Activated CD4-positive, alpha-beta T cell treated with anti-CD3 and anti-CD28 coated beads for 36 hours (primary cell): Measurements from ENCODE around the gene DHRS12. TPM values are rescaled to one million over a fixed set of nuclear protein-coding genes. Genes with fewer than 3 reads are reported as not detected.

Experiments used
- ATAC-seq: fragments of 200-7000 bp; cut with Tn5 transposase; one replicate; pipeline ENCODE4 v1.10.0; 2021; ENCODE audit warnings: mild to moderate bottlenecking, moderate library complexity
- CTCF ChIA-PET: fragments of 350-600 bp; sonication (Branson Sonifier 250); formaldehyde crosslinking; loops from one replicate; lab custom pipeline; 2021; ENCODE audit warnings: antibody characterized with exemption; lab: Charles Lee
- POLR2A ChIA-PET: fragments of 350-600 bp; sonication (Branson Sonifier 250); formaldehyde crosslinking; loops from one replicate; lab custom pipeline; 2021; ENCODE audit warnings: antibody characterized with exemption, inconsistent platforms; lab: Charles Lee
- DNase-seq: peaks from one replicate; pipeline ENCODE4 v3.0.0-alpha.2; 2020
- H3K27ac Mint-ChIP-seq: one replicate; pipeline ENCODE4 v1.8.0; 2021; ENCODE audit warnings: mixed read lengths
- H3K27me3 Mint-ChIP-seq: one replicate; pipeline ENCODE4 v1.8.0; 2021; ENCODE audit warnings: mixed read lengths
- H3K36me3 Mint-ChIP-seq: one replicate; pipeline ENCODE4 v1.8.0; 2021; ENCODE audit warnings: low read depth, mixed read lengths
- H3K4me1 Mint-ChIP-seq: one replicate; pipeline ENCODE4 v1.8.0; 2021; ENCODE audit warnings: mixed read lengths
- H3K4me3 Mint-ChIP-seq: one replicate; pipeline ENCODE4 v1.8.0; 2021; ENCODE audit warnings: mild to moderate bottlenecking, moderate library complexity, mixed read lengths
- H3K9me3 Mint-ChIP-seq: one replicate; pipeline ENCODE4 v1.8.0; 2021; ENCODE audit warnings: low read depth, mixed read lengths
- intact Hi-C, 2 experiments: fragments of 100-400 bp; cut with DNase I in 1 of 2; cut with micrococcal nuclease in 1 of 2; formaldehyde crosslinking; loops; one replicate each; pipeline versions ENCODE4 v1.14.2 to v1.15.1; 2022 to 2024; cut with DNase I, micrococcal nuclease
- total RNA-seq, 2 experiments: library from RNA; stranded (reverse); gene quantifications; one replicate each; pipeline ENCODE4 v1.2.3, GENCODE V29; 2021

DHRS12 gene
- 1 to 10 TPM; 4.9 to 5.3 TPM for total RNA-seq

- peak; percentile 90 for DNase-seq
- Mint-ChIP-seq H3K27ac (peak within 1 kb of the TSS; percentile 99), H3K4me3 (peak within 1 kb of the TSS; percentile 87), H3K4me1 (peaks cover 50% of the 10 kb centered on the region), H3K27me3 (no peaks in the 10 kb centered on the region), H3K9me3 (peaks cover under 1% of the 10 kb centered on the region), H3K36me3 (peaks cover 7% of the 10 kb centered on the region)
- ChIA-PET POLR2A (interaction anchor here (0.6 to 2.1 kb wide), 4 partner anchors 15 to 363 kb away, joined by 3 to 30 read pairs (median 8); partner anchors contain the start of gene INTS6), CTCF (interaction anchor here (0.7 to 2.3 kb wide), 7 partner anchors 11 to 267 kb away, joined by 3 to 14 read pairs (median 3); no protein-coding TSS in a partner anchor)
- ATAC-seq = peak; percentile 77
- intact Hi-C loops = loop anchor here (1.0 to 5.0 kb wide), 15 partner anchors 12 to 1806 kb away; partner anchors contain the start of genes INTS6 (in 2 of the 2), ALG11 (in 1 of the 2), CKAP2 (in 1 of the 2) and FAM124A (in 1 of the 2)
Observed at GRCh38 chr13:51803422-51804294, at the start of gene DHRS12. DHRS12 (minus strand) TSS chr13:51804163; CDS start chr13:51799659, 4,504 bp downstream.

- Mint-ChIP-seq H3K27ac (no peak overlapping the region), H3K4me3 (no peak overlapping the region), H3K36me3 (no peaks in the 10 kb centered on the region), H3K4me1 (peaks cover 13% of the 10 kb centered on the region), H3K9me3 (no peaks in the 10 kb centered on the region), H3K27me3 (peaks cover 5% of the 10 kb centered on the region)
- DNase-seq (peak; percentile 66), ATAC-seq (peak; percentile 47)
- ChIA-PET POLR2A (no interaction called here), CTCF (interaction anchor here (0.6 to 2.6 kb wide), 22 partner anchors 8 to 1215 kb away, joined by 3 to 17 read pairs (median 3); partner anchors contain the start of gene ALG11)
- intact Hi-C loops = loop anchor here in 1 of 2 experiments (1.0 kb wide), 1 partner anchor 34 kb away; no protein-coding TSS in a partner anchor
Observed at GRCh38 chr13:51849145-51850101, 45.5 kb upstream of the DHRS12 start.

- ChIA-PET CTCF (interaction anchor here (0.6 to 2.6 kb wide), 10 partner anchors 10 to 316 kb away, joined by 3 to 17 read pairs (median 3); no protein-coding TSS in a partner anchor), POLR2A (no interaction called here)
- intact Hi-C loops = loop anchor here in 1 of 2 experiments (1.0 kb wide), 1 partner anchor 33 kb away; no protein-coding TSS in a partner anchor
- no peak overlapping the region for H3K27ac Mint-ChIP-seq
- H3K36me3 Mint-ChIP-seq = no peaks in the 10 kb centered on the region
- peaks cover 14% of the 10 kb centered on the region for H3K4me1 Mint-ChIP-seq
- H3K4me3 Mint-ChIP-seq = no peak overlapping the region
- no peaks in the 10 kb centered on the region for H3K9me3 Mint-ChIP-seq
- DNase-seq (no peak), ATAC-seq (no peak)
- H3K27me3 Mint-ChIP-seq = peaks cover 4% of the 10 kb centered on the region
Observed at GRCh38 chr13:51848674-51849073, 44.7 kb upstream of the DHRS12 start.

- POLR2A ChIA-PET = no interaction called here
- no peaks in the 10 kb centered on the region for H3K36me3 Mint-ChIP-seq
- intact Hi-C loops = no loop called here
- peaks cover 14% of the 10 kb centered on the region for H3K4me1 Mint-ChIP-seq
- H3K27me3 Mint-ChIP-seq = peaks cover 6% of the 10 kb centered on the region
- CTCF ChIA-PET = interaction anchor here (1.0 to 1.3 kb wide), 2 partner anchors 15 to 31 kb away, joined by 3 to 4 read pairs; no protein-coding TSS in a partner anchor
- H3K4me3 Mint-ChIP-seq = no peak overlapping the region
- H3K27ac Mint-ChIP-seq = no peak overlapping the region
- DNase-seq (no peak), ATAC-seq (peak; percentile 70)
- no peaks in the 10 kb centered on the region for H3K9me3 Mint-ChIP-seq
Observed at GRCh38 chr13:51846756-51847155, 42.8 kb upstream of the DHRS12 start.

- no peak overlapping the region for H3K27ac Mint-ChIP-seq
- intact Hi-C loops = loop anchor here in 1 of 2 experiments (1.0 kb wide), 1 partner anchor 282 kb away; no protein-coding TSS in a partner anchor
- peaks cover 14% of the 10 kb centered on the region for H3K4me1 Mint-ChIP-seq
- peak overlapping the region; percentile 54 for H3K4me3 Mint-ChIP-seq
- H3K9me3 Mint-ChIP-seq = no peaks in the 10 kb centered on the region
- POLR2A ChIA-PET = no interaction called here
- ATAC-seq = no peak
- peaks cover 6% of the 10 kb centered on the region for H3K27me3 Mint-ChIP-seq
- H3K36me3 Mint-ChIP-seq = no peaks in the 10 kb centered on the region
- DNase-seq = no peak
- CTCF ChIA-PET = interaction anchor here (0.6 to 1.4 kb wide), 9 partner anchors 11 to 64 kb away, joined by 3 to 8 read pairs (median 4); no protein-coding TSS in a partner anchor
Observed at GRCh38 chr13:51845574-51846318, 41.8 kb upstream of the DHRS12 start.

GRCh38 chr13:51844862-51845573, 41.1 kb upstream of the DHRS12 start, which contains the start of gene TMEM272:
TMEM272 (minus strand) TSS chr13:51845177; CDS start chr13:51838530, 6,647 bp downstream.
- Mint-ChIP-seq H3K27ac (peak within 1 kb of the TSS; percentile 20), H3K27me3 (peaks cover 6% of the 10 kb centered on the region), H3K9me3 (no peaks in the 10 kb centered on the region), H3K36me3 (no peaks in the 10 kb centered on the region), H3K4me1 (peaks cover 14% of the 10 kb centered on the region), H3K4me3 (peak within 1 kb of the TSS; percentile 54)
- ATAC-seq (peak; percentile 74), DNase-seq (peak; percentile 78)
- intact Hi-C loops = loop anchor here in 1 of 2 experiments (1.0 kb wide), 1 partner anchor 282 kb away; no protein-coding TSS in a partner anchor
- POLR2A ChIA-PET = no interaction called here
- CTCF ChIA-PET = interaction anchor here (0.6 to 1.4 kb wide), 11 partner anchors 10 to 723 kb away, joined by 3 to 8 read pairs (median 4); no protein-coding TSS in a partner anchor

GRCh38 chr13:51843529-51843928, 39.6 kb upstream of the DHRS12 start:
- intact Hi-C loops = no loop called here
- no peak overlapping the region for H3K27ac Mint-ChIP-seq
- H3K36me3 Mint-ChIP-seq = no peaks in the 10 kb centered on the region
- H3K4me1 Mint-ChIP-seq = peaks cover 15% of the 10 kb centered on the region
- CTCF ChIA-PET = interaction anchor here (0.9 to 1.6 kb wide), 2 partner anchors 20 to 28 kb away, joined by 4 to 10 read pairs; no protein-coding TSS in a partner anchor
- DNase-seq = no peak
- H3K9me3 Mint-ChIP-seq = no peaks in the 10 kb centered on the region
- ATAC-seq = no peak
- POLR2A ChIA-PET = no interaction called here
- peaks cover 6% of the 10 kb centered on the region for H3K27me3 Mint-ChIP-seq
- no peak overlapping the region for H3K4me3 Mint-ChIP-seq

- H3K27me3 Mint-ChIP-seq = peaks cover 6% of the 10 kb centered on the region
- no peak overlapping the region for H3K4me3 Mint-ChIP-seq
- no peaks in the 10 kb centered on the region for H3K36me3 Mint-ChIP-seq
- ATAC-seq = no peak
- ChIA-PET POLR2A (no interaction called here), CTCF (interaction anchor here (1.1 to 1.6 kb wide), 2 partner anchors 8 to 26 kb away, joined by 5 to 10 read pairs; no protein-coding TSS in a partner anchor)
- no peak overlapping the region for H3K27ac Mint-ChIP-seq
- intact Hi-C loops = no loop called here
- H3K9me3 Mint-ChIP-seq = no peaks in the 10 kb centered on the region
- DNase-seq = no peak
- H3K4me1 Mint-ChIP-seq = peaks cover 32% of the 10 kb centered on the region
Observed at GRCh38 chr13:51841732-51842131, 37.8 kb upstream of the DHRS12 start.

- no peak overlapping the region for H3K4me3 Mint-ChIP-seq
- no peak for DNase-seq
- intact Hi-C loops = no loop called here
- H3K4me1 Mint-ChIP-seq = peaks cover 34% of the 10 kb centered on the region
- no peak overlapping the region for H3K27ac Mint-ChIP-seq
- no peaks in the 10 kb centered on the region for H3K36me3 Mint-ChIP-seq
- ChIA-PET CTCF (interaction anchor here (1.1 kb wide), 1 partner anchor 9 kb away, joined by 5 read pairs; no protein-coding TSS in a partner anchor), POLR2A (no interaction called here)
- ATAC-seq = no peak
- no peaks in the 10 kb centered on the region for H3K9me3 Mint-ChIP-seq
- H3K27me3 Mint-ChIP-seq = peaks cover 6% of the 10 kb centered on the region
Observed at GRCh38 chr13:51840917-51841316, 37.0 kb upstream of the DHRS12 start.
